Non-pigmented ciliary epithelial cell (primary cell): ENCODE measurements around the gene PRR30.
"Not testable (repeated sequence)": the region's sequence is repeated elsewhere in the genome, so short reads cannot be mapped to it uniquely, and the experiment has no call there.

Source experiments
- DNase-seq: peaks from one replicate; pipeline ENCODE4 v3.0.0-alpha.2; 2010; ENCODE audit warnings: low read depth

Gene PRR30

GRCh38 chr2:27128668-27129571 is 10.3 kb downstream of the PRR30 start:
- DNase-seq = no peak

- no peak for DNase-seq
Observed at GRCh38 chr2:27127883-27128667, 11.1 kb downstream of the PRR30 start.

DNA sequence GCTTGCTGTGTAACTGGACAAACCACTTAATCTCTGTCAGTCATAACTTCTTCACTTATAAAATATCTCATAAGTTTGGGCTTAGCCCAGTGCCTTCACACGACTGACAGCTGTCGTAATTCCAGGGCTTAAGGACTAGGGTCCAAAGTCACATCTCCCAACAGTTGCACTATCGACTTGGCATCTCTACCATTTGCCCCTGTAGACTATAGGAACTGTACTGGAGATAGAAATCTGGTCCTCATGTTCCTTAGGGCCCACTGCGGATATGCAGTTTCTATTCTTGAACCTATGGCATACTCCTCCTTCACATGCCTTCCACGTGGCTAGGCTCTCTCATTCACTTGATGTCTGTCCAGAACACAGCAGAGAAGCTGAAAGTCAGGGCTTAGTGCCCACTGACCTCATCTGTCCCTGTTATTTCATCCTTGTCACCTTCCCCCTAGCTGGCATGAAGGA is 12.9 kb downstream of the PRR30 start:
- no peak for DNase-seq

GRCh38 chr2:27125104-27125503 is 14.1 kb downstream of the PRR30 start:
- no peak for DNase-seq

- no peak for DNase-seq
Observed at GRCh38 chr2:27123302-27124150, 15.7 kb downstream of the PRR30 start, which contains the start of gene ABHD1. ABHD1 (plus strand) TSS chr2:27123815; CDS start chr2:27123949, 134 bp downstream.

DNA sequence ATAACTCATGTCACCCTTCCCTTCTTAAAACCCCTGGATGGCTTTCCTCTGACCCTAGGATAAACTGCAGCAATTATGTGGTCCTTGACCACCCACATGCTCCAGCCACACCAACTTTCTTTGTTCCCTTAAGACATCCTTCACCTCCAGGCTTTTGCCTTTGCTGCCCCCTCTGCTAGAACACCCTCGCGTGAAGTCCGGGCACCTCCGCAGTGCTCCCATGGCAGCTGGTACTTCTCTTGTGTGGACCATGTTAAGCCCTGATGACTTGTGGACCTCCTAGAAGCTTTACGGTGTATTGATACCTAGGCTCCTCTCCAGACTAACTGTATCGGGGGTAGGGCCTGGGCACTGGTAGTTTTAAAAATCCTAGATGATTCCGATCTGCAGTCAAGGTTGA is 16.4 kb downstream of the PRR30 start:
- no peak for DNase-seq

GRCh38 chr2:27121906-27122305 is 17.3 kb downstream of the PRR30 start:
- no peak for DNase-seq

DNA sequence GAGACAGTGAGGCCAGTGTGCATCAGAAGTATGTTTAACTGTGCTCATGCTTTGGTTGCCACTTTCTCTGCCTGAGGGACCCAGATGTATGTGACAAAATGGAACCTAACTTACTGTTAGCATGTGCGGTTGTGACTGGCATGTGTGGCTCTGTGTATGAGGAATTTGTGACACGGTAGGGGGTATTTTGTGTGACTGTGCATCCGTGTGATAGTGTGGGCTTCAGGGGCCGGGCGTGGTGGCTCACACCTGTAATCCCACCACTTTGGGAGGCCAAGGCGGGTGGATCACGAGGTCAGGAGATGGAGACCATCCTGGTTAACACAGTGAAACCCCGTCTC is 19.9 kb downstream of the PRR30 start:
- not testable (repeated sequence) for DNase-seq

GRCh38 chr2:27118525-27119329 is 20.5 kb downstream of the PRR30 start, which contains the start of gene CGREF1:
CGREF1 (minus strand) TSS chr2:27119128; CDS start chr2:27104366, 14,762 bp downstream.
- no peak for DNase-seq

- DNase-seq = no peak
Observed at GRCh38 chr2:27117995-27118524, 21.1 kb downstream of the PRR30 start.

DNA sequence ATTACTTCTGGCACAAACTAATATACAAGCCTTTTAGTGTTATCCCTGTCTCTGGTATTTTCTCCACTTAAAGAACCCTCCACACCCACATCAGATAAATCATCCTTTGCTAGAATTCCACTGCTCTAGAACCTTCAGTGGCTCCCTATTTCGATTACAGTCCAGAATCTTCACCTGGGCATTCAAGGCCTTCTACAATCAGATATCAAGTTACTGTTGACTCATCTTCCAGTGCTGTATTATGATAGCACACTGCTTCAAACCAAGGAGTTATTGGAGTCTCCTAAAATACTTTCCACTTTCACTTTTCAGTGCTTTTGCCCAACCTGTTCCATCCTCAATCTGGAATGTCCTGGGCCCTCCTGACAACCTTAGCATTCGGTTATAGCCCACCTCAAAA is 23.7 kb downstream of the PRR30 start:
- no peak for DNase-seq

DNA sequence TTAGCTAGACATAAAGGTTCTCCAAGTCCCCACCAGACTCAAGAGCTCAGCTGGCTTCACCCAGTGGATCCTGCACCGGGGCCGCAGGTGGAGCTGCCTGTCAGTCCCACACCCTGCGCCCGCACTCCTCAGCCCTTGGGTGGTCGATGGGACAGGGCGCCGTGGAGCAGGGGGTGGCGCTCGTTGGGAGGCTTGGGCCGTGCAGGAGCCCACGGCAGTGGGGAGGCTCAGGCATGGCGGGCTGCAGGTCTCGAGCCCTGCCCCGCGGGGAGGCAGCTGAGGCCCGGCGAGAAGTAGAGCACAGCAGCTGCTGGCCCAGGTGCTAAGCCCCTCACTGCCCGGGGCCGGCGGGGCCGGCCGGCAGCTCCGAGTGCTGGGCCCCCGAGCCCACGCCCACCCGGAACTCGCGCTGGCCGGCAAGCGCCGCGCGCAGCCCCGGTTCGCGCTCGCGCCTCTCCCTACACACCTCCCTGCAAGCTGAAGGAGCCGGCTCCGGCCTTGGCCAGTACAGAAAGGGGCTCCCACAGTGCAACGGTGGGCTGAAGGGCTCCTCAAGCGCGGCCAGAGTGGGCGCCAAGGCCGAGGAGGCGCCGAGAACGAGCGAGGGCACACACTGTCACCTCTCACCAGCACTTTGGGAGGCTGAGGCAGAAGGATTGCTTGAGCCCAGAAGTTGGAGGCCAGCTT is 27.7 kb downstream of the PRR30 start:
- not testable (repeated sequence) for DNase-seq

GRCh38 chr2:27110603-27111352 is 28.4 kb downstream of the PRR30 start:
- DNase-seq = not testable (repeated sequence)

DNA sequence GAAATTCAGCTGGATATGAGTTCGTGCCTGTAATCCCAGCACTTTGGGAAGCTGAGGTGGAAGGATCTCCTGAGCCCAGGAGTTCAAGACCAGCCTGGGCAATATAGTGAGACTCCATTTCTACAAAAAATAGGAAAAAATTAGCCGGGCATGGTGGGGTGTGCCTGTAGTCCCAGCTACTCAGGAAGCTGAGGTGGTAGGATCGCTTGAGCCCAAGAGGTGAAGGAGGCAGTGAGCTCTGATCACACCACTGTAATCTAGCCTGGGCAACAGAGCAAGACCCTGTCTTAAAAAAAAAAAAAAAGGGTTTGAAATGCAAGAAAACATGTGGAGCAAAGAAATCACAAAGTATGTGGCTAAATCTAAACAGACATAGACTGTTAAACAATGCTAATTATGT is 30.1 kb downstream of the PRR30 start:
- no peak for DNase-seq

DNA sequence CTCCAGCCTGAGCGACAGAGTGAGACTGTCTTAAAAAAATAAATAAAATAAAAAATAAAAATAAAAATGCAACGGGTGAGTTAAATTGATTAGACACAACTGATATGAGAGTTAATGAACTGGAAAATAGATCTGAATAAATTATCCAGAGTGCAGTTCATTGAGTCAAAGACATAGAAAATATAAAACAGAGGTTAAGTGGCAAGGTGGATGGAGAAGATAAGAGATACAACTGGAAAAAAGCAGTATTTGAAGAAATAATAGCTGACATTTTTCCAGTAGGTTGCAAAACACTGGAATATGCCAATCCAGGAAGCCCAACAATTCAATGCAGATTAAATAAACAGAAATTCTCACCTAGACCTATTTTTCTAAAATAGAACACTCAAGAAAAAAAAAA is 31.0 kb downstream of the PRR30 start:
- DNase-seq = no peak

DNA sequence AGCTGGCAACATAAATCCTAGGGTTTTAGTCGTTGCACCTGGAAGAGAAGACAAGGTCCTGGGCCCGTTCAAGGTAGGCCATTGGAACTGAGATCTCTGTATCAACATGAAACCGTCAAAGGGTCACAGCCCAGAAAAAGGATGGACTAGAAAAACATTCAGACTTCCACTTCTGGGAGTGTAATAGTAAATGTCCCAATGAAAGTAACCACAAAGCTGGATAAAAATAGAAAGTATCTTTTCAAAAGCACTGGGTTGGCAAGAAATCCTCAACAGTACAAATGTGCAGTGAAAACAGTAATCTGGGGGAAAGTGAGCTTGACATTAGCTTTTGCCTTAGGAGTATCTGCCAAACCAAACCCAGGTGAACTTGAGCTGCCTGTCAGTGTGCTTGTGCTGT is 33.2 kb downstream of the PRR30 start:
- no peak for DNase-seq

DNA sequence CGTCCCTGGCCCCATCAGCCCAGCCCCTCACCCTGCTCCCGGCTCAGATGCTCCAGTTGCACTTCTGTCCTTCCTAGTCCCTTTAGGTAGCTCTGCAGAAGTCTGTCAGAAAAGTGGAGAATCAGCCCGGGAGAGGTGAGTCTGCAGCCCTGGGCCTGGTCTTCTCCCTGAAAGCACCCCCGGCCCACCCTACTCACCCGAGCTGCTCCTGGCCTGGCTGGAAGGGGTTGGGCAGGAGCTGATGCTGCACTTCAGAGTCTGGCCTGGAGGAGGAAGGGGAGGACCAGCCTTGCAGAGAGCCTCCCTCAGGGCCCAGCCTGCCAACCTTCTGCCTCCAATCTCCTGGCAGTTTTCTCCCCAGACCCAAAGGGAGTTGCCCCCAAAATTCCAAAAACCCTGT is 36.9 kb downstream of the PRR30 start:
- DNase-seq = no peak

- no peak for DNase-seq
Observed at GRCh38 chr2:27100036-27100435, 39.2 kb downstream of the PRR30 start.

- no peak for DNase-seq
Observed at GRCh38 chr2:27099334-27099955, 39.8 kb downstream of the PRR30 start.
